Stimulated activated CD4-positive, alpha-beta T cell treated with anti-CD3 and anti-CD28 coated beads, Interleukin-1b, Interleukin-23, amount 100 ng/mL, for 24 hours (primary cell): ENCODE results near the gene MAN1B1.

Experiments used
- DNase-seq, 4 experiments: peaks; one replicate each; pipeline ENCODE4 v3.0.0-alpha.2; 2020; ENCODE audit warnings: low read depth in 4 of 4, low spot score in 1 of 4

MAN1B1 gene

DNA sequence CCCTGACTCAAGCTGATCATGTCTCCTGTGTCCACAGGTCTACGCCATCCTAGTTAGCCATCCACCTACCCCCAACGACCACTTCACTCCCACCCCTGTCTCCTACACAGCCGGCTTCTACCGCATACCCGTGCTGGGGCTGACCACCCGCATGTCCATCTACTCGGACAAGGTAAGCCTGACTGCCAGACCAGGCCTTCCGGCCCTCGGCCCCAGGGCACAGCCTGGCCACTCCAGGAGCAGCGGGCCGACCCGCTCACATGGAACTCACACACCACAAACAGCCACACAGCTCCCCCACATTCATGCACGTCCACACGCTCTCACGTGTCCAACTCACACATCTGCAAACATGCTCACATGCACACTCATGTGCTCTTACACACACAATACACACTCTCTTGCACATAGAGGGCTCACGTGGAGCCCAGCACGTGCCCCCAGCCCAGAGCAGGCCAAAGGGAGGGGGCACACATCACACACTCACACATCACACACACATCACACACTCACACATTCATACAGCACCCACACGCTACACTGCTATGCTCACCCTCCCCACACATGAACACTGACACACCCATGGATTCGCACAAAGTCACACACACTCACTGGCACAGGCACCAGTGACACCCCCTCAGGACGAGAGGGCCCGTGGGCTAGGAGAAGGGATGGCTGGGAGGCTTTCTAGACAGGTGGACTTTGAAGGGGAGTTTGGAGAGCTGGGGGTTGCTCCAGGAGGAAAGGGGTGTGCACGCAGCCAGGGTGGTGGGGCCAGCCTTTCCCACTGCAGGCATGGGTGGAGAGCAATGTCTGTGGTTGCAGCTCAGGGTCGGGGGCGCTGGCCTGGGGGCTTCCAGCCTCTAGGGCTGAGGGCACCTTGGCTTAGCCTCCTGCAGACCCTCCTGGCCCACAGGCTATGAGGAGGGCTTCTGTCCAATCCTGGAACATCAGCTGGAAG, 55.5 kb downstream of the MAN1B1 start:
- DNase-seq: no peak

DNA sequence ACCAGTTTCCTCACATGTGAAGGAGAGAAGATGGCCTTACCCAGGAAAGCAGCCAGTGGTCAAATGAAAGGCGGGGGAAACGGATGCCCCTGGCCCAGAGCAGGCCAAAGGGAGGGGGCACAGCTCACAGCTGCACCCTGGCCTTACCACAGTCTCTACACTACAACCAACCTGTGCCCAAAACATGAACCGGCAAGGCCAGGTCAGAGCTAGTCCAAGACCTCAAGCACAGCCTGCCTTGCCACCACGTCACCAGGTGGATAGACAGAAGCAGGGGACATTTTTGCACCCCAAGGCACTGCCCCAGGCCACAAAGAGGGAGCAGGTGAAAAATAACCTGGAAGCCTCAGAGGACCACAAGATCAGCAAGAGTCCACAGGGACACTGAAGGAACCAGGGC, 56.7 kb downstream of the MAN1B1 start:
- DNase-seq: no peak

DNA sequence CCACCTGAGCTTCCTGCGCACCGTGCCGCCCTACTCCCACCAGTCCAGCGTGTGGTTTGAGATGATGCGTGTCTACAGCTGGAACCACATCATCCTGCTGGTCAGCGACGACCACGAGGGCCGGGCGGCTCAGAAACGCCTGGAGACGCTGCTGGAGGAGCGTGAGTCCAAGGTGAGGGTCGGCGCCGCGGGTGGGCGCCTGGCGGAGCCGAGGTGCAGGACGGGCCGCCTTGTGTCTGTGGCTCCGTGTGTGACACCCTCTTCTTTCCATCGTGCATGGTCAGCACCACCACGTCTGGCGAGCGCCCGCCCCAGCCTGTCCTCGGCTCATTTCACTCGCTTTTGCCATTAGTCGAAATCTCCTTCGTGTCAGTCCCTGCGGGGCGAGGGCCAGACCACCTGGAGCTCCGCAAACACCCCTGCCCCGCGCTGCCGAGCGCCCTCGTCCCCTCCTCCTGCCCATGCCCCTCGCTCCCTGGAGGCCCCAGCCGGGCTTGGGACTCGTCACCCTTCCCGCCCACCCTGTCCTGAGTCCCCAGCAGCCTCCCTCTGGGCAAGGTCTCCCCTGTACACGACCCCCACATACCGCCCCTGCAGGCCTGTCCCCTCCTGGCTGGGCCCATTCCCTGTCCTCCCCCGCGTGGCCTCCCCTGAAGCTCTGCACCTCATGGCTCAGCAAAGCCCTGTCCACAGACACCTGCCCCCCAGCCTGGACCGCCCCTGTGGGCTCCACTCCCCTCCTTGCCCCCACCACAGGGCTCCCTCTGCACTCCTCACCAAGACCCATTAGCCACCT, 59.1 kb downstream of the MAN1B1 start:
- DNase-seq: no peak

DNA sequence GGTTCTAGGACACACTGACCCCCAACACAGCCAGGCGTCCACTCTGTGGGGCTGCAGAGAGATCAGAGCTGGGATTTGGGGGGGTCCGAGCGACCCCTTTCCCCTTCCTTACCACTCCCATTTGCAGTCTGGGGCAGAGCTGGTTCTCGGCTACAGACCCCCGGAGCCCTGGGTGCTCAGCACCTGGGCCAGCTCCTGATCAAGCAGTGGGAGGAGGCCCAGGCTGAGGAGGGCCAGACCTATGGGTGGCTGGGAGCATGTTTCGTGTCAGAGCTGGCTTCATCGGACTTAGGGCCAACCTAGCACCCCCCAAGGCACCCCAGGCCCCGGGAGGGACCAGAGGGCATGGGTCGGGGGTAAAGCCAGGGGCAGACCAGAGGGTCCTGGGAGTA, 59.7 kb downstream of the MAN1B1 start:
- DNase-seq: no peak

DNA sequence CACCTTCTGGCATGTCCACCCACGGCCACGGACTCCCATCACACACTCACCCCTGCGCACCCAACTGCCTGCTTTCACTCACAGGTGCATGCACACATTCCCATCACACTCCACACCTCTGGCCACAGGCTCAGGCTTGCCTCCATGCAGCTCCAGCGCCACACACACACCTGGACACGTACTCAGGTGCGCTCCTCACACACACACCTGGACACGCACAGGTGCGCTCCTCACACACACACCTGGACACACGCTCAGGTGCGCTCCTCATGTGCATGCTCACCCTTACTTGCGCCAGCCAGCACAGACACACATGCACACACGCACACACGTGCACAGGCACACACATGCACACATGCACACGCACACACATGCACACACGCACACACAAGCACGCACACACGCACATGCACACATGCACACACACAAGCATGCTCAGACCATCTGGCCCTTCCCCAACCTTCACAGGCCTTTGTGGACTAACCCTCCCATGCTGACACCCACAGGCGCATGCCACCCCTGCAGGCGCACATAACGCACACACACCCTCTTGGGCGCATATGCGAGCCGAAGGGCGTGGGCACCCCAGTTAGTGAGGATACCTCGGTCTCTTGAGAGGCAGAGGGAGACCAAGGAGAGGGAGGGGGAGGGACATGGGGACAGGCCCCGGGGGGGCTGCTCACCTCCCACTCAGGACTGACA, 60.5 kb downstream of the MAN1B1 start:
- DNase-seq: no peak

DNA sequence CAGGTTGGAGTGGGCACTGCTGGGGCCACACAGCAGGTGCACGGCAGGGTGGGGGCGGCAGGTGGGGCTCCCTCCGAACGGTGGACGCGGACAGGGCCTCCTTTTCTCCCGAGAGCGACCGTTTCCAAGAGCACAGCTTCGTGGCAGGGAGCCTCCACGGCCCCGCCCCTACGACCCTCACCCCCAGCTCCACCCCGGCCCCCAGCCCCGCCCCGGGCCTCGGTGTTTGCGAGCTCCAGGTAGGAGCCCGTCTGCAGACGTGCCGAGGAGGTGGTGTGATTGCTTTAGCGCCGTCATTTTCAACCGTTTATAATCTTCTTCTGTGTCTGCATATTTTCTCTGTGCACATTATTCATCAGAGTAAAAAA, 61.0 kb downstream of the MAN1B1 start:
- DNase-seq: no peak

DNA sequence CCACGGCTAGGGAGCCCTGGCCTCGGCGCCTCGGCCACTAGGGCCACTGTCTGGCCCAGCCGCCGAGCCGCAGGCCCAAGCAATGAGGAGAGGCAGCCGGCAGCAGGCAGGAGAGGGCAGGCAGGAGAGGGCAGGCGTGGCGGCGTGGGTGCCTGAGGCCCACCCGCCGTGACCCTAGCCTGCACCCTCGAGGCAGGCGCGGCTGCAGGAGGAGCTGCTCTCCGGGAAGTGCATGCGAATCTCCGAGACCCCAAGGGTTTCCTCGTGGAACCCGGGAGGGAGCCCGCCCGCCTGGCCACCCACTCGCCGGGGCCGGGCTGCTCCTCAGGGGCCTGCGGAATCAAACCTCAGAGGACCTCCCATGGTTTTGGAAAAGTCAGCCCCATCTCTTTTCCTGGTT, 61.5 kb downstream of the MAN1B1 start:
- DNase-seq: no peak

DNA sequence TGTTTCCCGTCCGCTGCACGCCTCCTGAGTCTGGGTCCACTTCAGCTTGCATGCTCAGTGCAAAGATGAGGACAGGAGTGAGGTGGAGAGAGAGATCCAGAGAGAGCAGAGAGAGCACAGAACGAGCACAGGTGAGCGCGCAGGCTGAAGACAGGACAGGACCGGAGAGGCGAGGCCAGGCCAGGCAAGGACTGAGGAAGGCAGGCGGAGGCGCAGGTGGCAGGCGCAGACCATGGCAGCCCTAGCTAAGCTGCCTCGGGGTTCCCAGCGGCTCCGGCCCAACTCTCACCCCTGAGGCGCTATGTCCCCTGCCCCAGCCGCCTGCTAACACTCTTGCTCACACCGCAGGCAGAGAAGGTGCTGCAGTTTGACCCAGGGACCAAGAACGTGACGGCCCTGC, 61.9 kb downstream of the MAN1B1 start:
- no peak for DNase-seq

DNA sequence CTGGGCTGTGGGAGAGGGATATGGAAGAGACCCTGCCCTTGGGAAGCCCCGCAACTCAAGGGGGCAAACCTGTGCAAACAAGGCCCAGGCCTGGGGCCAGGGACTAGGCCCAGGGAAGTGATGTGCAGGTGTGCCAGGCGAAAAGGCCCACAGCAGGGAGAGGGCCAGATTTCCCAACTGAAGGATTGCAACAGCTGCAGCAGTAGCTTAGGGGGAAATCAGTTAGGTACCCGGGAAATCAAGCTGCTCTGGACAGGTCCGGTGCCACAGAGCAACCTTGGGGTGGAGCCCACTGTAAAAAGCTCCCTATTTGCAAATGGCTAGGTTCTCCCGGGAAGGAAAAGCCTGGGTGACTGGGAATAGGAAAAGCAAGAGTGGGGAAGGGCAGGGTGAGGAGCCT, 62.6 kb downstream of the MAN1B1 start:
- no peak for DNase-seq

DNA sequence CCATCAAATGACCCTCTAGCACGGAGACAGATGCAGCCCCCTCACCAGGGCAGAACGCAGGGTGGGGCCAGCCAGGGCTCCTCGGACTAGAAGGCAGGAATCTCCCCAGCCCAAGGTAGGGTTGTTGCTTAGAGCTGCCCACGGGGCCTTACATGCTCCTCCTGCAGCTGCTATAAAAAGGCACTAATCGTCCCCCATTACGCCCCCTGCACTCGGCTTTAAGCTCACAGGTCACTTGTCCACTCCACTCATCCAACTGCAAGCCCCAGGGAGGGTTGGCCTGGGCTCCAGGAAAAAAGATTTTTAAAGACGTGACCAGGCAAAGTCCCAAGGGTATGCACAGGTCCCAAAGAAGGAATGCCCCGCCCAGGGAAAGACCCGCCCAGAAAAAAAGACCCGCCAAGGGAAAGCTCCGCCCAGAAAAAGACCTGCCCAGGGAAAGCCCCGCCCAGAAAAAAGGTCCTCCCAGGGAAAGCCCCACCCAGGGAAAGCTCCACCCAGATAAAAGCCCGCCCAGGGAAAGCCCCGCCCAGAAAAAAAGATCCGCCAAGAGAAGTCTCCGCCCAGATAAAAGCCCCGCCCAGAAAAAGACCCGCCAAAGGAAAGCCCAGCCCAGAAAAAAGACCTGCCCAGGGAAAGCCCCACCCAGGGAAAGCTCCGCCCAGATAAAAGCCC, 63.3 kb downstream of the MAN1B1 start:
- DNase-seq: no peak

DNA sequence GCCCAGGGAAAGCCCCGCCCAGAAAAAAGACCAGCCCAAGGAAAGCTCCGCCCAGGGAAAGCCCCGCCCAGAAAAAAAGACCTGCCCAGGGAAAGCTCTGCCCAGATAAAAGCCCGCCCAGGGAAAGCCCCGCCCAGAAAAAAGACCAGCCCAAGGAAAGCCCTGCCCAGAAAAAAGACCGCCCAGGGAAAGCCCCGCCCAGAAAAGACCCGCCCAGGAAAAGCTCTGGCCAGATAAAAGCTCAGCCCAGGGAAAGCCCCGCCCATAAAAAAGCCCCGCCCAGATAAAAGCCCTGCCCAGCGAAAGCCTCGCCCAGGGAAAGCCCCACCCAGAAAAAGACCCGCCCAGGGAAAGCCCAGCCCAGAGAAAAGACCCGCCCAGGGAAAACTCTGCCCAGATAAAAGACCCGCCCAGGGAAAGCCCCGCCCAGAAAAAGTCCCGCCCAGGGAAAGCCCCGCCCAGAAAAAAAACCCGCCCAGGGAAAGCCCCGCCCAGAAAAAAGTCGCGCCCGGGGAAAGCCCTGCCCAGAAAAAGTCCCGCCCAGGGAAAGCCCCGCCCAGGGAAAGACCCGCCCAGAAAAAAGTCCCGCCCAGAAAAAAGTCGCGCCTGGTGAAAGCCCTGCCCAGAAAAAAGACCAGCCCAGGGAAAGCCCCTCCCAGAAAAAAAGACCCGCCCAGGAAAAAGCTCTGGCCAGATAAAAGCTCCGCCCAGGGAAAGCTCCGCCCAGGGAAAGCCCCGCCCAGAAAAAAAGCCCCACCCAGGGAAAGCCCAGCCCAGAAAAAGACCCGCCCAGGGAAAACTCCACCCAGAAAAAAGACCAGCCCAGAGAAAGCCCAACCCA, 64.1 kb downstream of the MAN1B1 start:
- peak in 2 of 4 experiments; percentile 40 to 48 for DNase-seq

DNA sequence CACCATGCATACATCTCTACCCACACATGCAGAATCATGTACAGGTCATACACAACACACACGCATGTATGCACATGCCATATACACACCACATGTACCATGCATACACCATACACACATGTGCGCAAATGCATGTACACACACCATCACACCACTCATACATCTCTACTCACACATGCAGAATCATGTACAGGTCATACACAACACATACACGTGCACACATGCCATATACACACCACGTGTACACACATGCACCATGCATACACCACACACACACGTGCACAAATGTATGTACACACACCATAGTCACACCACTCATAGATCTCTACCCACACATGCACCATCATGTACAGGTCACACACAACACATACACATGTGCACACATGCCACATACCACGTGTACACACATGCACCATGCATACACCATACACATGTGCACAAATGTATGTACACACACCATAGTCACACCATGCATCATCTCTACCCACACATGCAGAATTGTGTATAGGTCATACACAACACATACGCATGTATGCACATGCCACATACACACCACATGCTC, 66.1 kb downstream of the MAN1B1 start:
- no peak for DNase-seq

DNA sequence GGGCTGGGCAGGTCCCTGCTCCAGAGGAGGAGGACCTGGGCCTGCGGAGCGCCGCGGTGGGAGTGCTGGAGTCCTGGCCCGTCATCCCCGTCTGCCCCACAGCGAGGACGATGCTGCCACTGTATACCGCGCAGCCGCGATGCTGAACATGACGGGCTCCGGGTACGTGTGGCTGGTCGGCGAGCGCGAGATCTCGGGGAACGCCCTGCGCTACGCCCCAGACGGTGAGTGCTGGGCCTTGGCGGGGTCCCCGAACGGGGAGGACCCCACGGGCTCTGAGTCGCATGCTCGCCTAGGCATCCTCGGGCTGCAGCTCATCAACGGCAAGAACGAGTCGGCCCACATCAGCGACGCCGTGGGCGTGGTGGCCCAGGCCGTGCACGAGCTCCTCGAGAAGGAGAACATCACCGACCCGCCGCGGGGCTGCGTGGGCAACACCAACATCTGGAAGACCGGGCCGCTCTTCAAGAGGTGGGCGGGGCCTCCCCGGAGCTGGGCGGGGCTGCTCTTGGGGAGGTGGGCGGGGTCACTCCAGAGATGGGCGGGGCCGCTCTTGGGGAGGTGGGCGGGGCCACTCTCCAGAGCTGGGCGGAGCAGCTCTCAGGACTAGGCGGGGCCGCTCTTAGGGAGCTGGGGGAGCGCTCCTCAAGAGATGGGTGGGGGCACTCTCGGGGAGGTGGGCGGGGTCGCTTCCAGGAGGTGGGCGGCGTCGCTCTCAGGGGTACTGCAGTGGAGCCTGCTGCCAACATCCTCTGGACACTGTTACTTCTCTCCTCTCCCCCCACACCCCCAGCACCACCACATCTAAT, 70.0 kb downstream of the MAN1B1 start:
- peak; percentile 27 to 47 (median 44) for DNase-seq

DNA sequence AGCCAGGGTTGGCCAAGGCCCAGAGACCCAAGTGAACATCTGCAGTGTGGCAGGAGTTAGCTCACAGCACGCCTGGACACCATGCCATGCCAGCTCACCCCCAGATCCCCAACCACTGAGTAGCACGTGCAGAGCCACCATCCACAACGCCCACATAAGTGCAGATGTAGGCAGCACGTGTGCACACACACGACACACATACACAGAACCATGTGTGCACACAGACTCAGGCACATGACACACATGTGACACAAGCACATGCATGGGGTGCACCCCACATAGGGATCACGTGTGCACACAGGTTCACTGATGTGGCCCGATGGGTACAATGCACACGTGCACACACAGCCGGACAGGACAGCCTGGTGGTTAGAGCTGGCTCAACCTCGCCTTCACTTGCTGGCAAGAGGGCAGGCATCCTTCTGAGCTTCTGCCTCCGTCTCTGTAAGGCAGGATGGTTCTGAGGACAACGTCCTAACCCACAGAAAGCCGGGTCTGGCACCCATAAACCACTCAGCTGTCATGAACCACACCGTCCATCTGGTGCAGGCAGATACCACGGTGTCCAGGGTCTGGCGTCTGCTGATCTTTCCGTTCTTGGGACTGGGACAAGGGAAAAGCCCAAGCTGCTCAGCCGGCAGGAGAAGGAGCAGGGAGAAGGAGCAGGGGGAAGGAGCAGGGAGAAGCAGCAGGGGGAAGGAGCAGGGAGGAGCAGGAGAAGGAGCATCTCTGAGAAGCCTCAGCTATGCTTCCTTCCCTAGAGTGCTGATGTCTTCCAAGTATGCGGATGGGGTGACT, 71.0 kb downstream of the MAN1B1 start:
- DNase-seq: no peak

DNA sequence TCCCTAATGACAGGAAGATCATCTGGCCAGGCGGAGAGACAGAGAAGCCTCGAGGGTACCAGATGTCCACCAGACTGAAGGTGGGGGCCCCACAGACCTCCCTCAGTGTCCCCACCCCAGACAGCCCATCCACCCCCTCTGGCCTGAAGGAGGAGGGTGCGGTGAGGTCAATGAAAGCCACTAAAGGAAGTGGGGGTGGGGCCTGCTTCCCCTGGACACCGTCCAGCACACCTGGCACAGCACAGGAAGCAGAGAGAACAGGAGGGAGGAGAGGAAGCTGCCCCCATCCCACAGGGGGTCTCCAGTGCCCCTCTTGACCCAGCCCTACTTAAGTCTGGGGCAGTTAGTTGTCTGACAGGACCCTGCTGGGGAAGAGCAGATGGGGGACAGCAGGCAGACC, 71.8 kb downstream of the MAN1B1 start:
- DNase-seq: no peak
